ENCODE data around the gene SLC12A8.

Gene SLC12A8

GRCh38 chr3:125048282-125048681, 164.3 kb downstream of the SLC12A8 start:
- TF ChIP-seq CTCF (IDR thresholded peaks at IDR 0.05; ENCODE audit: control extremely low read depth, extremely low read depth, low read depth, missing control alignments): no peak
- POLR2A ChIA-PET: interaction anchor here (0.6 kb wide), 1 partner anchor 8 kb away, joined by 7 read pairs; no protein-coding TSS in a partner anchor
- DNase-seq (ENCODE audit: extremely low spot score): no peak
- CTCF ChIA-PET: no interaction called here

DNA sequence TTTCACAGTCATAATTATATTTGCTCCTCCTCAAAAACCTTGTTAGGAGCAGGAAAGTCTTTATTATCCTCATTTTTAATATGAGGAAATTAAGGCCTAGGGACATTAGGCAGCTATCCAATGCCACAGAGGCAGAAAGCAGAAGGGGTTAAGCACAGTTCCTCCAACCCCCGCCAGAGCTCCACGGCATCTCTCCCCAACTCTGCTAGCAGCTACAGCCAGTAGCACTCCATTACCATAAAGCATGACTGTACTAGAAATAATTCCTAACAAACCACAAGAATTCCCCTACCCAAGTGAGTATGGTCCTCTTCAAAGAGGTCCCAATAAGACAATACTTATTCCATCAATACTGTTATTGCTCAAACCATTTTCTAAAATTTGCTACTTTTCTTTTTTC, 166.6 kb downstream of the SLC12A8 start:
- CTCF ChIA-PET: interaction anchor here (1.5 kb wide), 1 partner anchor 11 kb away, joined by 3 read pairs; no protein-coding TSS in a partner anchor
- POLR2A ChIA-PET: no interaction called here
- TF ChIP-seq CTCF (IDR thresholded peaks at IDR 0.05; ENCODE audit: control extremely low read depth, extremely low read depth, low read depth, missing control alignments): no peak
- no peak for DNase-seq (ENCODE audit: extremely low spot score)

- no peak for TF ChIP-seq CTCF (IDR thresholded peaks at IDR 0.05; ENCODE audit: control extremely low read depth, extremely low read depth, low read depth, missing control alignments)
- ChIA-PET POLR2A (no interaction called here), CTCF (interaction anchor here (1.0 kb wide), 1 partner anchor 13 kb away, joined by 3 read pairs; no protein-coding TSS in a partner anchor)
- DNase-seq (ENCODE audit: extremely low spot score): no peak
Observed at GRCh38 chr3:125045194-125045593, 167.4 kb downstream of the SLC12A8 start.

- no peak for TF ChIP-seq CTCF (IDR thresholded peaks at IDR 0.05; ENCODE audit: control extremely low read depth, extremely low read depth, low read depth, missing control alignments)
- ChIA-PET CTCF (interaction anchor here (0.9 to 1.2 kb wide), 2 partner anchors 9 to 50 kb away, joined by 3 to 4 read pairs; no protein-coding TSS in a partner anchor), POLR2A (no interaction called here)
- DNase-seq (ENCODE audit: extremely low spot score): no peak
Observed at GRCh38 chr3:125043599-125044151, 168.9 kb downstream of the SLC12A8 start.

DNA sequence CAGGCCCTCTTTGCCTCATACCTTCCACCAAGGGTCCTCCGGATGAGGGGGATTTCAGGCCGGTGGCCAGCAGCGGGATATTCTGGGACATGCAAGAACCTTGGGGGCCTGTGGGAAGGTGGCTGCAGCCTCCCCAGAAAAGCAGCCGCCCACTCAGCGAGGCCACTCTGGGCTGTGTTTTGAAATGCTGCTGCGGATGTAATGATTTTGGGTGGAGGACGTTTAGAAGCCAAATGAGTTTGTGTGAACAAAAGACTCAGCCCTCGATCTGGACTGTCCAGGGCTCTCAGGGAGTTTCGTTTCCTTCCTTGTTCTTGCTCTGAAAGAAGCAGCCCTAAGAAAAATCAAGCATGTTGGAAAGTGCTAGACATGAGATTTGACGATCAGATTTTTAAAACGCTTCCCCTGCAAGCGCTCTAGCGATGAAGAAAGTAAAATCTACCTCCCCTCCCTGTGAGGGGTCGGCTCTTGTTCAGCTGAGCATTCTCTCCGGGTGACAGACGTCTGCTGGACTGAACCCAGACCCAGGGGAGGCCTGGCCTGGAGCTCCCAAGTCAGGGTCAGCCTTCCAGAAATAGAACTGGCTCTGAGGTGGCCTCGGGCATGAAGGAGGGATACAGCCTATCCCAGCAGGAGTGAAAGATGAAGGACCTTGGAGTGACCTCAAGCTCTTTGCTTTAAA, 169.7 kb downstream of the SLC12A8 start:
- POLR2A ChIA-PET: no interaction called here
- no peak for DNase-seq (ENCODE audit: extremely low spot score)
- CTCF ChIA-PET: interaction anchor here (0.9 kb wide), 1 partner anchor 10 kb away, joined by 4 read pairs; no protein-coding TSS in a partner anchor
- TF ChIP-seq CTCF (IDR thresholded peaks at IDR 0.05; ENCODE audit: control extremely low read depth, extremely low read depth, low read depth, missing control alignments): no peak

GRCh38 chr3:125039131-125040100, 173.1 kb downstream of the SLC12A8 start:
- no peak for TF ChIP-seq CTCF (IDR thresholded peaks at IDR 0.05; ENCODE audit: control extremely low read depth, extremely low read depth, low read depth, missing control alignments)
- ChIA-PET CTCF (interaction anchor here (1.2 to 1.5 kb wide), 2 partner anchors 13 to 350 kb away, joined by 3 to 5 read pairs; no protein-coding TSS in a partner anchor), POLR2A (no interaction called here)
- no peak for DNase-seq (ENCODE audit: extremely low spot score)
